ENCODE measurements around the gene HMOX2.

The HMOX2 gene

DNA sequence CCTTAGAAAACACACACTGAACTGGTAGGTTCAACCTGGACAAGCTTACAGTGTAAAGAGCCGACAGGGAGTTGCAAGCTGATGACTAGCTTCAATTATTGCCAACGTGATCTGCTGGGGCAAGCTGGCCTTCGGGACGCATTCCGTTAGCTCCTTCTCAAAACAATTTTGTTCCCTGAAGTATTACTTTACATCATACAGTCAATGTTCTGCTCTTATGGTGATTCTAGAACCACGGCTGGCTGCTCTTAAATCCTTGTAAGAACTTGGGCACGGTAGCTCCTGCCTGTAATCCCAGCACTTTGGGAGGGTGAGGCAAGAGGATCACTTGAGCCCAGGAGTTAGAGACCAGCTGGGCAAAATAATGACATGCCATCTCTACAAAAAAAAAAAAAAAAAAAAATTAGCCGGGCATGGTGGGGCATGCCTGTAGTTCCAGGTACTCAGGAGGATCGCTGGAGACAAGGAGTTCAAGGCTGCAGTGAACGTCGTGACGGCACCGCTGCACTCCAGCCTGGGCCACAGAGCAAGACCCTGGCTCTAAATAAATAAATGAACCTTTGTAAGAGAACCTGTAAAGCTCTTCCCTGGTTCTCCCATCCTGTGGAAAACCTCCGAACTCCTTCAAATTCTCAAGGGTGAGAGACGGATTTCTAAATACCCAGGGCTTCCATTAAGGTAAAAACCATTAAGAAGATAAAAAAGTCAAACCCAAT, 60.4 kb downstream of the HMOX2 start:
- TF ChIP-seq SCRT2 (tag by site-specific recombination; IDR thresholded peaks at IDR 0.05) (no peak), ZNF121 (tag by site-specific recombination; IDR thresholded peaks at IDR 0.05) (0 out of 2 replicates have a peak, but pooled peaks have one; percentile 24)
- TF ChIP-seq, protein P1, sequence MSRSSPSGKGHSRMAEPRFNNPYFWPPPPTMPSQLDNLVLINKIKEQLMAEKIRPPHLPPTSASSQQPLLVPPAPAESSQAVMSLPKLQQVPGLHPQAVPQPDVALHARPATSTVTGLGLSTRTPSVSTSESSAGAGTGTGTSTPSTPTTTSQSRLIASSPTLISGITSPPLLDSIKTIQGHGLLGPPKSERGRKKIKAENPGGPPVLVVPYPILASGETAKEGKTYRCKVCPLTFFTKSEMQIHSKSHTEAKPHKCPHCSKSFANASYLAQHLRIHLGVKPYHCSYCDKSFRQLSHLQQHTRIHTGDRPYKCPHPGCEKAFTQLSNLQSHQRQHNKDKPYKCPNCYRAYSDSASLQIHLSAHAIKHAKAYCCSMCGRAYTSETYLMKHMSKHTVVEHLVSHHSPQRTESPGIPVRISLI (tag by site-specific recombination; IDR thresholded peaks at IDR 0.05): 0 out of 2 replicates have a peak, but pooled peaks have one; percentile 48
- POLR2A ChIA-PET: interaction anchor here (0.5 kb wide), 1 partner anchor 14 kb away, joined by 3 read pairs; no protein-coding TSS in a partner anchor
- CTCF ChIA-PET: interaction anchor here (0.6 to 2.8 kb wide), 5 partner anchors 10 to 49 kb away, joined by 3 to 6 read pairs (median 3); no protein-coding TSS in a partner anchor
- Histone ChIP-seq H3K4me3 (ENCODE audit: low read depth, low read length) (no peak overlapping the region), H3K36me3 (ENCODE audit: control insufficient read depth in 2 of 2, insufficient read depth in 1 of 2, low read length in 2 of 2) (peaks cover 0 to 37% of the 10 kb centered on the region in 2 experiments; a peak in 1 of 3 replicates), H3K9me3 (ENCODE audit: control insufficient read depth, insufficient read depth, low read depth, low read length) (no peaks in the 10 kb centered on the region), H3K4me1 (ENCODE audit: control insufficient read depth, insufficient read depth, low read length) (no peaks in the 10 kb centered on the region), H3K27ac (ENCODE audit: extremely low read depth, low read depth, low read length) (no peak overlapping the region)

DNA sequence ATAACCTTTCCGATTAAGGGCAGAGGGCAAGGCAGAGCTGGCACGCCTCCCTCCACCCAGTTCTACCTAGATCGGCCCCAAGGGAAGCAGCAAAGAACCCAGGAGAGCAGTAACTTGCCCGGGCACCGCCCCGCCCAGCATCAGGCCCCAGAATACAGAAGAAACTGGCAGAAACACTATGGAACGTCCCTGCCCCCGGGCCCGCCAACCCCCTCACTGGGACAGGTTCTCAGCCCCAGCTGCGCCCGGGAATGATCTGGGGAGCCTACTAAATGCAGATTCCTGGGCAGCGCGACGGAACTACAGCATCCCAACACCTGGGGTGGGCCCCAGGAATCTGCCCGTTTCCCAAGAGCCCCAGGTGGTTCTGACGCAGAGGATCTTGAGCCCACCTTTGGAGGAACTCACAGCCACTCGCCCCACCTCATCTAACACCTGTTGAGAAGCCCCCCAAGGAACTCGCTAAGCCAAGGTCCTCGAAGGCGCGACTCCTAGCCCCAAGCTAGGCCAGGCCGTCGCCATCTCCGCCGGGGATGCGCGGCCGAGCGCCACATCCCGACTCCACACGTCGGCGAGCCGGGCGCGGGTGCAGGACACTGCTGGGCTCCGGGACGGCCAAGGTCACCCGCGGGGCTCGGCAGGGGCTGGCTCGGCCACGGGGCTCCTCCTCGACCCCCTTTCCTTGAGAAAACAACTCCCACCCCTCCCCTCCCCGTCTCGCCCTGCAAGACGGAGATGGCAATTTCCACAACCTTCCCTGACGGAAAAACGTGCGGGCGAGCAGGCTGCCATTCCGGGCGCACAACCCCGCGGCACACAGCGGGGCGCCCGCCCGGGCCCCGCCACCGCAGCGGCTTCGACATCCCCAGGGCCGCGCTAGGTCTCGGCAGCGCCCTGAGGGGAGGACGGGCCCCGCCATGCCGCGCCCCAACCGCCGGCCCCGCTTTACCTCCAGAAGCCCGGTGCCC, 61.5 kb downstream of the HMOX2 start:
- ChIA-PET CTCF (interaction anchor here (0.6 to 2.8 kb wide), 3 partner anchors 11 to 260 kb away, joined by 3 to 21 read pairs (median 6); no protein-coding TSS in a partner anchor), POLR2A (interaction anchor here (1.1 to 1.6 kb wide), 5 partner anchors 8 to 78 kb away, joined by 3 to 11 read pairs (median 5); partner anchors contain the start of gene HMOX2)
- H3K36me3 ChIP-seq (ENCODE audit: control insufficient read depth in 2 of 2, insufficient read depth in 1 of 2, low read length in 2 of 2): peaks cover 0 to 26% of the 10 kb centered on the region in 2 experiments; a peak in 1 of 3 replicates
- H3K4me1 ChIP-seq (ENCODE audit: control insufficient read depth, insufficient read depth, low read length): no peaks in the 10 kb centered on the region
- H3K9me3 ChIP-seq (ENCODE audit: control insufficient read depth, insufficient read depth, low read depth, low read length): no peaks in the 10 kb centered on the region
- H3K4me3 ChIP-seq (ENCODE audit: low read depth, low read length): peak overlapping the region; percentile 67
- peak overlapping the region; percentile 65; the same call in 1 of the 2 replicates for H3K27ac ChIP-seq (ENCODE audit: extremely low read depth, low read depth, low read length)
- TF ChIP-seq SCRT2 (tag by site-specific recombination; IDR thresholded peaks at IDR 0.05) (0 out of 2 replicates have a peak, but pooled peaks have one; percentile 21), SALL2 (tag by site-specific recombination; IDR thresholded peaks at IDR 0.05; ENCODE audit: borderline replicate concordance) (no peak), ZBTB1 (tag by site-specific recombination; IDR thresholded peaks at IDR 0.05) (no peak), ZNF777 (tag by site-specific recombination; IDR thresholded peaks at IDR 0.05; ENCODE audit: borderline replicate concordance) (no peak), ZNF292 (tag by site-specific recombination; IDR thresholded peaks at IDR 0.05; ENCODE audit: borderline replicate concordance, low read depth) (no peak), TRIM28 (IDR thresholded peaks at IDR 0.05; ENCODE audit: borderline replicate concordance, low read length) (no peak), GFI1B (tag by site-specific recombination; IDR thresholded peaks at IDR 0.05) (no peak), ZNF660 (tag by site-specific recombination; IDR thresholded peaks at IDR 0.05) (no peak), ZNF664 (tag by site-specific recombination; IDR thresholded peaks at IDR 0.05) (no peak), ZSCAN30 (tag by site-specific recombination; IDR thresholded peaks at IDR 0.05) (0 out of 2 replicates have a peak, but pooled peaks have one; percentile 9), KLF9 (tag by site-specific recombination; IDR thresholded peaks at IDR 0.05; ENCODE audit: low read depth) (no peak), ZNF10 (tag by site-specific recombination; IDR thresholded peaks at IDR 0.05) (no peak), ZNF792 (tag by site-specific recombination; IDR thresholded peaks at IDR 0.05) (no peak)
- TF ChIP-seq, protein P2, sequence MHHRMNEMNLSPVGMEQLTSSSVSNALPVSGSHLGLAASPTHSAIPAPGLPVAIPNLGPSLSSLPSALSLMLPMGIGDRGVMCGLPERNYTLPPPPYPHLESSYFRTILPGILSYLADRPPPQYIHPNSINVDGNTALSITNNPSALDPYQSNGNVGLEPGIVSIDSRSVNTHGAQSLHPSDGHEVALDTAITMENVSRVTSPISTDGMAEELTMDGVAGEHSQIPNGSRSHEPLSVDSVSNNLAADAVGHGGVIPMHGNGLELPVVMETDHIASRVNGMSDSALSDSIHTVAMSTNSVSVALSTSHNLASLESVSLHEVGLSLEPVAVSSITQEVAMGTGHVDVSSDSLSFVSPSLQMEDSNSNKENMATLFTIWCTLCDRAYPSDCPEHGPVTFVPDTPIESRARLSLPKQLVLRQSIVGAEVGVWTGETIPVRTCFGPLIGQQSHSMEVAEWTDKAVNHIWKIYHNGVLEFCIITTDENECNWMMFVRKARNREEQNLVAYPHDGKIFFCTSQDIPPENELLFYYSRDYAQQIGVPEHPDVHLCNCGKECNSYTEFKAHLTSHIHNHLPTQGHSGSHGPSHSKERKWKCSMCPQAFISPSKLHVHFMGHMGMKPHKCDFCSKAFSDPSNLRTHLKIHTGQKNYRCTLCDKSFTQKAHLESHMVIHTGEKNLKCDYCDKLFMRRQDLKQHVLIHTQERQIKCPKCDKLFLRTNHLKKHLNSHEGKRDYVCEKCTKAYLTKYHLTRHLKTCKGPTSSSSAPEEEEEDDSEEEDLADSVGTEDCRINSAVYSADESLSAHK (tag by site-specific recombination; IDR thresholded peaks at IDR 0.05): no peak
- TF ChIP-seq, protein P3, sequence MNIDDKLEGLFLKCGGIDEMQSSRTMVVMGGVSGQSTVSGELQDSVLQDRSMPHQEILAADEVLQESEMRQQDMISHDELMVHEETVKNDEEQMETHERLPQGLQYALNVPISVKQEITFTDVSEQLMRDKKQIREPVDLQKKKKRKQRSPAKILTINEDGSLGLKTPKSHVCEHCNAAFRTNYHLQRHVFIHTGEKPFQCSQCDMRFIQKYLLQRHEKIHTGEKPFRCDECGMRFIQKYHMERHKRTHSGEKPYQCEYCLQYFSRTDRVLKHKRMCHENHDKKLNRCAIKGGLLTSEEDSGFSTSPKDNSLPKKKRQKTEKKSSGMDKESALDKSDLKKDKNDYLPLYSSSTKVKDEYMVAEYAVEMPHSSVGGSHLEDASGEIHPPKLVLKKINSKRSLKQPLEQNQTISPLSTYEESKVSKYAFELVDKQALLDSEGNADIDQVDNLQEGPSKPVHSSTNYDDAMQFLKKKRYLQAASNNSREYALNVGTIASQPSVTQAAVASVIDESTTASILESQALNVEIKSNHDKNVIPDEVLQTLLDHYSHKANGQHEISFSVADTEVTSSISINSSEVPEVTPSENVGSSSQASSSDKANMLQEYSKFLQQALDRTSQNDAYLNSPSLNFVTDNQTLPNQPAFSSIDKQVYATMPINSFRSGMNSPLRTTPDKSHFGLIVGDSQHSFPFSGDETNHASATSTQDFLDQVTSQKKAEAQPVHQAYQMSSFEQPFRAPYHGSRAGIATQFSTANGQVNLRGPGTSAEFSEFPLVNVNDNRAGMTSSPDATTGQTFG (tag by site-specific recombination; IDR thresholded peaks at IDR 0.05; ENCODE audit: borderline replicate concordance): no peak
- TF ChIP-seq, protein P4, sequence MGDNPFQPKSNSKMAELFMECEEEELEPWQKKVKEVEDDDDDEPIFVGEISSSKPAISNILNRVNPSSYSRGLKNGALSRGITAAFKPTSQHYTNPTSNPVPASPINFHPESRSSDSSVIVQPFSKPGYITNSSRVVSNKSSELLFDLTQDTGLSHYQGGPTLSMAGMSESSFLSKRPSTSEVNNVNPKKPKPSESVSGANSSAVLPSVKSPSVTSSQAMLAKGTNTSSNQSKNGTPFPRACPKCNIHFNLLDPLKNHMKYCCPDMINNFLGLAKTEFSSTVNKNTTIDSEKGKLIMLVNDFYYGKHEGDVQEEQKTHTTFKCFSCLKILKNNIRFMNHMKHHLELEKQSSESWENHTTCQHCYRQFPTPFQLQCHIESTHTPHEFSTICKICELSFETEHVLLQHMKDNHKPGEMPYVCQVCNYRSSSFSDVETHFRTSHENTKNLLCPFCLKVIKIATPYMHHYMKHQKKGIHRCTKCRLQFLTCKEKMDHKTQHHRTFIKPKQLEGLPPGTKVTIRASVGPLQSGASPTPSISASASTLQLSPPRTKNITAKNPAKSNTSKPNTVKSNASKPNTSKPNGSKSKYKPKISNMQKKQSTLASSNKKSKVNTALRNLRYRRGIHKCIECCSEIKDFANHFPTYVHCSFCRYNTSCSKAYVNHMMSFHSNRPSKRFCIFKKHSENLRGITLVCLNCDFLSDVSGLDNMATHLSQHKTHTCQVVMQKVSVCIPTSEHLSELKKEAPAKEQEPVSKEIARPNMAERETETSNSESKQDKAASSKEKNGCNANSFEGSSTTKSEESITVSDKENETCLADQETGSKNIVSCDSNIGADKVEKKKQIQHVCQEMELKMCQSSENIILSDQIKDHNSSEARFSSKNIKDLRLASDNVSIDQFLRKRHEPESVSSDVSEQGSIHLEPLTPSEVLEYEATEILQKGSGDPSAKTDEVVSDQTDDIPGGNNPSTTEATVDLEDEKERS (tag by site-specific recombination; IDR thresholded peaks at IDR 0.05): no peak
- TF ChIP-seq, protein P5, sequence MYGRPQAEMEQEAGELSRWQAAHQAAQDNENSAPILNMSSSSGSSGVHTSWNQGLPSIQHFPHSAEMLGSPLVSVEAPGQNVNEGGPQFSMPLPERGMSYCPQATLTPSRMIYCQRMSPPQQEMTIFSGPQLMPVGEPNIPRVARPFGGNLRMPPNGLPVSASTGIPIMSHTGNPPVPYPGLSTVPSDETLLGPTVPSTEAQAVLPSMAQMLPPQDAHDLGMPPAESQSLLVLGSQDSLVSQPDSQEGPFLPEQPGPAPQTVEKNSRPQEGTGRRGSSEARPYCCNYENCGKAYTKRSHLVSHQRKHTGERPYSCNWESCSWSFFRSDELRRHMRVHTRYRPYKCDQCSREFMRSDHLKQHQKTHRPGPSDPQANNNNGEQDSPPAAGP (tag by site-specific recombination; IDR thresholded peaks at IDR 0.05): no peak

All from HEK293 (cell line).